HG02852 (cell line): ENCODE measurements around the gene TUBA4A.
A peak's percentile ranks its signal among the peaks of the same experiment; 100 is the strongest.
"Not testable (repeated sequence)": the region's sequence is repeated elsewhere in the genome, so short reads cannot be mapped to it uniquely, and the experiment has no call there.

Source experiments
- ATAC-seq: cut with Tn5 transposase; IDR thresholded peaks from one replicate; pipeline ENCODE4 v1.9.1; 2021; ENCODE audit warnings: mild to moderate bottlenecking, moderate library complexity; ENCODE audit not compliant: unreplicated experiment

The TUBA4A gene

GRCh38 chr2:219269362-219270054, 15.8 kb upstream of the TUBA4A start:
- ATAC-seq: no peak

- no peak for ATAC-seq
Measured at GRCh38 chr2:219268294-219268693, 14.6 kb upstream of the TUBA4A start.

DNA sequence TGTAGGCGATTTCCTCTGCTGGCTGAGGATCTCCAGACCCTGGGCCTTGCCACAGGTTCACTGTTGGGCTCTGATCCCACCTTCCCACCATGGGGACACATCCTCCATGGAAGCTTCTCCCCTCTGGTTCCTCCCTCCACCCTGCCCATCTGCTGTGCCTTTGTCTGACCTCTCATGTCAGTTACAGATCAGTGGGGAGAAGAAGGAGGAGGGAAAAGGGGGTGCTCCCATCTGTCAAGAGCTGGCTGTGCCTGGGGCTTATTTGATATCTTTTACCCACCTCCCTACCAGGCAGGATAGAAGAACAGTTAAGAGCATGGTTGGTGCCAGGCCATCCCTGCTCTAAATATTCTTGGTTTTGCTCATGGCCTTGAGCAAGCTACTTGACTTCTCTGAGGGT, 13.2 kb upstream of the TUBA4A start:
- no peak for ATAC-seq

GRCh38 chr2:219266232-219266631, 12.5 kb upstream of the TUBA4A start:
- no peak for ATAC-seq

GRCh38 chr2:219261024-219261855, 7.5 kb upstream of the TUBA4A start:
- ATAC-seq: no peak

DNA sequence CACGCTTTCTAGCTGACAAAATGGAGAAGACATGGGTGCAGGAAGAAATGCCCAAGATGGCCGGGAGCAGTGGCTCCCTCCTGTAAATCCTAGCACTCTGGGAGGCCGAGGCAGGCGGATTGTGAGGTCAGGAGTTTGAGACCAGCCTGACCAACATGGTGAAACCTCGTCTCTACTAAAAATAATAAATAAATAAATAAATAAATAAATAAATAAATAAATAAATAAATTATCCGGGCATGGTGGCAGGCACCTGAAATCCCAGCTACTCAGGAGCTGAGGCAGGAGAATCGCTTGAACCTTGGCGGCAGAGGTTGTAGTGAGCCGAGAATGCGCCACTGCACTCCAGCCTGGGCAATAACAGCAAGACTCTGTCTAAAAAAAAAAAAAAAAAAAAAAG, 5.2 kb upstream of the TUBA4A start:
- not testable (repeated sequence) for ATAC-seq

GRCh38 chr2:219254590-219255201, 978 bp upstream of the TUBA4A start:
- ATAC-seq: peak; percentile 23

- peak; percentile 21 for ATAC-seq
Measured at GRCh38 chr2:219252900-219253752, 592 bp downstream of the TUBA4A start, which contains the start of gene TUBA4B. TSS of gene TUBA4B (plus strand) at chr2:219253243. CDS start at chr2:219253408, 165 bp downstream.

DNA sequence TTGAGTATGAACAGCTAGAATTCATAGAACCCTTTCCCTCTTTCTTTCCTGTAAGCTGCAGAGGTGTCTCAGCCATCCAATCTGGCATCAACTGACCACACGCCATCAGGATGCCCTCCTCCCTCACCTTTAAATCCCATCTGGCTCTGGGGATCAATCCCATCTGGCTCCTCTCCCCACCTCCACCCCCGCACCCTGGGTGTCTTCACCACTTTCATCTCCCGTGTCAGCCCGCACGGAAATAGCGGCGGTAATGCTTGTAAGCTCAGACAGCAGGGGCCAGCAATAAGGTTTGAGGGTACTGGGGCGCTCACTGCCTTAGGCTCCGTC, 1.2 kb downstream of the TUBA4A start:
- ATAC-seq: no peak

DNA sequence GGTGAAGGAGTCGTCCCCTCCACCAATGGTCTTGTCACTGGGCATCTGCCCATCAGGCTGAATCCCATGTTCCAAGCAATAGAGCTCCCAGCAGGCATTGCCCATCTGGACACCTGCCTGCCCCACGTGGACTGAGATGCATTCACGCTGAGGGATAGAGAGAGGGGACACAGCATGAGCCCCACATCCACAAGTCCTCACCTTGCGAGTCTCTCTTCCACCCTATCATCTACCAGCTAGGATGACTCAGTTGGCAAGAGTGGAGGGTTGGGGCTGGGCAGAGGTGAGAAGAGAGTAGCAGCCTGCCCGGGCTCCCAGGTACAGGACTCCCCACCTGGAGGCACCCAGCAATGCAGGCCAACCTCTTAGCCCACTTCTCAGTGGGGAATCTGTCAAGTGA, 1.6 kb downstream of the TUBA4A start:
- no peak for ATAC-seq

DNA sequence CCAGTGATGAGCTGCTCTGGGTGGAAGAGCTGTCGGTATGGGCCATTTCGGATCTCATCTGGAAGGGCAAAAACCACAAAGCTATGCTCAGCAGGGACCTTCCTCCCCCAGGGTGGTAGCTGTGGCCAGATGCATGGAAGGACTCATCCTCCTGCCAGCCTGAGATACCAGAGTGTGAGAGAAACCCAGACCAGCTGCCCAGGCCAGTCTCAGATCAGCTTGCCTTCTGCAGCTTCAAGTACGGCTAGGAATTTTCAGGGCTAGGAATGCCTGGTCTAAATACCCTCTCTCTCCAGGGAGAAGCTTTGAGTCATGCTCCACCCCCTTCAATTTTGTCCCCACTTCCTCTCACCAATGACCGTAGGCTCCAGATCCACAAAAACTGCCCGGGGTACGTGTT, 2.1 kb downstream of the TUBA4A start:
- ATAC-seq: no peak

DNA sequence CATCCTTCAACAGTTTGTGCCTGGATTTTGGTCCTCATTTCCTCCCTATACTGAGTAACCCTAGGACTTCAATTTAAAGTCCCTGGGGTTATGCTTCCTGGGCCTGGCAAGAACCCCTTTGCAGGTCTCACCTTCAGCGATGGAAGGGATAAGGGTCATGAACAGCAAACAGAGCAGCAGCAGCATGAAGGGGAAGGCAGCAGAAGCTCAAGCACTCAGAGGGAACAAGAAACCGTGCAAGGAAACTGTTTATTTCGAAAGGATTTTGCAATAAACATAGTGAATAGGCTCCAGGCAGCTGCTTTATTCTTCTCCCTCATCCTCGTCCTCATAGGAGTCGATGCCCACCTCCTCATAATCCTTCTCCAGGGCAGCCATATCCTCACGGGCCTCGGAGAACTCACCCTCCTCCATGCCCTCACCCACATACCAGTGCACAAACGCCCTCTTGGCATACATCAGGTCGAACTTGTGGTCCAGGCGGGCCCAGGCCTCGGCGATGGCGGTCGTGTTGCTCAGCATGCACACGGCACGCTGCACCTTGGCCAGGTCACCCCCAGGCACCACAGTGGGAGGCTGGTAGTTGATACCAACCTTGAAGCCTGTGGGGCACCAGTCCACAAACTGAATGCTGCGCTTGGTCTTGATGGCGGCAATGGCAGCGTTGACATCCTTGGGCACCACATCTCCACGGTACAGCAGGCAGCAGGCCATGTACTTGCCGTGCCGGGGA, 3.5 kb downstream of the TUBA4A start:
- ATAC-seq: no peak

DNA sequence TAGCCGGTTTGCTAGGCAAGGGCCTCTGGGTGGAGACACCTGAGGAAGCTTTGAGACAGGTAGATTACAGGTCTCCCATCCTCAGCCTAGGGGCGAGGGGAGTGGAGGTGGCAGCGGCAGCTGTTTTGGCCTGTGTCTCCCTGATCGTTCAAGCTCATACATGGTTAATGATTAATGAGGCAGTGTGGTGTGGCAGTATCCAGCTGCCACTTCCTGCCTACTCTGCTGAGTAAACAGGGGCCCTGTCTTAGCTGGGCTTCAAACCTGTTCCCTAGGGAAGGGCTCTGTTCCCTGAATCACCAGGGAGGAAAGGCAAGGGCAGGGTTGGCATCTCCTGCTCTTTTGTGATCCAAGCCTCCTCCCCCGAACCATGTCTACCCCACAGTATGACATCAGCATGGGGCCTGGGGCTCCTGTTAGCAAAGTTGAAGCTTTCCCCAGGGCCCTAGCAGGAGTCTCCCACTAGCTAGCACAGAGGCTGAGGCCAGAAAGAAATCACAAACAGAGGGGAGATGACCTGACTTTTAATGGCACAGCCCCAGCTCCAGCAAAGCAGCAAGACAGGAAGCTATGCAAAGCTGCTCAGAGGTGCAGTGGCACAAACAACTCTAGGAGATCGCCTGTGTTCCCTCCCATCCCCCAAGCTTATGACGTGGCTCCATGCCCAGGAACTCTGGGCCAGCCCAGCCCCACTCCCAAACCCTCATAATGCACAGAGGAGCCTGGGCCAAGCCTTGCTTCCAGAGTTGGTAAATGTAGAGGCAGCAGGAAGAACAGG, 4.3 kb downstream of the TUBA4A start:
- ATAC-seq: no peak

- no peak for ATAC-seq
Measured at GRCh38 chr2:219248845-219249202, 4.9 kb downstream of the TUBA4A start.

DNA sequence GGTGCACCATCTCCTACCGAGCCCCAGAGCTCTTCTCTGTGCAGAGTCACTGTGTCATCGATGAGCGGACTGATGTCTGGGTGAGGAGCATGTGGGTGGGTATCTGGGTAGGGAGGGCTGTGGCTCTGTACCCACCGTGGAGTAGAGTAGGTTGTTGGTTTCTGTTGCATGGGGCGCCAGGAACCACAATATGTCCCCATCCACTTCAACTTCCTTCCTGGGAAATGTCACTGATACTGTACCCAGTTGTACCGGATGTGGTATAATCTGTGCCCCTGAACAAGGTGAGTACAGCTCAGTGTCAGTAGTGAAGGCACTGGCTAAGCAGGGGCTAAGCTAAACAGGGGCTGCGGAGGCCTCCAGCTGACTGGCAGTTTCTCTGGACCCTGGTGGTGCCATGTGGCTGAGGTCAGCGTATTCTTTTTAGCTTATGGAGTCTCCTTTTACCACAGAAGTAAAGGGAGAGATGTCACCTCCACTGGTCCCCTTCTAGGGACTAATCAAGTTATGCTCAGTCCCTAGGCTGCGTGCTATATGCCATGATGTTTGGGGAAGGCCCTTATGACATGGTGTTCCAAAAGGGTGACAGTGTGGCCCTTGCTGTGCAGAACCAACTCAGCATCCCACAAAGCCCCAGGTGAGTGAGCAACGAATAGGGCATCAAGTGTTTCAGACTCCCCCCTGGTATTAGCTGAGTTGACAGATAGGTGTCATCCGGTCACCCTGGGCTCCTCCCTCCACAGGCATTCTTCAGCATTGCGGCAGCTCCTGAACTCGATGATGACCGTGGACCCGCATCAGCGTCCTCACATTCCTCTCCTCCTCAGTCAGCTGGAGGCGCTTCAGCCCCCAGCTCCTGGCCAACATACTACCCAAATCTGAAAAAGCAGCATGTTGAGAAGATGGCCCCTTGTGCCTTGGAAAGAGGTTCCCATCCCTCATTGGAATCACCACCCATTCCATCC, 5.8 kb downstream of the TUBA4A start:
- no peak for ATAC-seq

DNA sequence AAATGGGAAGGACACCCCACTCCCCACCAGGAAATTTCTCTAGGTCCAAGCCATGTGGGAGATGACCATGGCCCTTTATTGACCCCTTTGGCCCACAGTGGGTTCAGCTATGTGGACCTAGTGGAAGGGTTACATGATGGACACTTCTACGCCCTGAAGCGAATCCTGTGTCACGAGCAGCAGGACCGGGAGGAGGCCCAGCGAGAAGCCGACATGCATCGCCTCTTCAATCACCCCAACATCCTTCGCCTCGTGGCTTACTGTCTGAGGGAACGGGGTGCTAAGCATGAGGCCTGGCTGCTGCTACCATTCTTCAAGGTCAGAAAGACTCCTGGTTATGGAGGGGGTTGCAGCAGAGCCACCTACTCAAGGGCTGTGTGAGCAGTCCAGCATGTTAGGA, 7.2 kb downstream of the TUBA4A start:
- no peak for ATAC-seq

GRCh38 chr2:219245899-219246230, 7.9 kb downstream of the TUBA4A start:
- ATAC-seq: no peak

DNA sequence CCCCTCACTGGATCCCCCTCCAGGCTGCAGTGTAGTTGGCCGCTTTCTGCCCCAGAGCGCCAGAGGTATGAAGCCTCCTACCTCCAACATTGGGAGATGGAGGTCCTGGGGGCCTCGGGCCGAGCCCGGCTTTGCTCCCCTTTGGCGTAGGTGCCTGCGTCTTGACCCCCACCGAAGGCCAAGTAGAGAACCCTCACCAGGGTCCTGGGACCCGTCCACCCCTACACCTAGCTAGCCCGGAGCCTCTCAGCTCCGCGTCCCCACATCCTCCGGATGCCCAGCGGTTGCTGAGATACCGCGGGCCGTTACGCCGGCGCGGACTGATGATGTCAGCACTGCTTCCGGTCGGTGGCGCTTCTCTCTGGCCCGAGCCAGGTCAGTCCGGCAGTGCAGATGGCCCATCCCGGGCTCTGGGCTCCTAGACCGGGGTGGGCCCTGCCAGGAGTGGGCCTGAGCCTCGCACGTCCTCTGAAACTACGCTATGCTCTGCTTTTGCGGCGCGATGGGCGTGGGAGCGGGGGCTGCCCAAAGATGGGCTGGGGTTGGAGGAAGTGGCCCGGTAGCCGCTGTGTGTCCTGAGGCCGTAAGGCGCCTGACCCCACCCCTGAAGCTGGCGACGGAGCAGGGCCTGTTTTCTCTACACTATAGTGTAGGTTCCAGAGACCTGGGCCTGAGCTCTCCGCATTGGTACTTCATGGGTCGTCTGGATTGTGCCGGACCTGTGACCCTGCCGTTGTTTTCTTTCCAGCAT, 8.4 kb downstream of the TUBA4A start, which contains the start of the genes GLB1L and STK16:
GLB1L (minus strand) TSS at position 297 of the 751 bp plus-strand sequence. CDS start 1,871 bp downstream, outside the sequence.
STK16 (plus strand) TSS at position 332 of the 751 bp plus-strand sequence. CDS start 521 bp downstream, outside the sequence.
- peak; percentile 85 for ATAC-seq
